GM12875 (cell line): ENCODE results near the gene MIB1.
"Not testable (repeated sequence)": the region's sequence is repeated elsewhere in the genome, so short reads cannot be mapped to it uniquely, and the experiment has no call there.

ENCODE experiments used
- H3K4me3 ChIP-seq: one replicate; pipeline ENCODE4 v1.5.1; 2011; ENCODE audit warnings: low read depth, low read length, control low read depth
- CTCF ChIP-seq: IDR thresholded peaks from 2 replicates; pipeline ENCODE4 v1.5.1; 2011; ENCODE audit warnings: low read depth, mild to moderate bottlenecking, control low read depth, inconsistent platforms, low read length, moderate library complexity, borderline replicate concordance; ENCODE audit not compliant: insufficient read depth

The MIB1 gene

GRCh38 chr18:21704603-21705364, 35.8 kb upstream of the MIB1 start, which contains the start of gene ABHD3:
Gene ABHD3, minus strand, starts transcription at chr18:21704774. Its CDS starts 109 bp downstream, at chr18:21704665.
- TF ChIP-seq CTCF, result peak; percentile 48; the same call in 1 of the 2 replicates
- H3K4me3 ChIP-seq, result peak within 1 kb of the TSS; percentile 72

GRCh38 chr18:21706386-21706865, 34.2 kb upstream of the MIB1 start:
- TF ChIP-seq CTCF, result no peak
- no peak overlapping the region for H3K4me3 ChIP-seq

DNA sequence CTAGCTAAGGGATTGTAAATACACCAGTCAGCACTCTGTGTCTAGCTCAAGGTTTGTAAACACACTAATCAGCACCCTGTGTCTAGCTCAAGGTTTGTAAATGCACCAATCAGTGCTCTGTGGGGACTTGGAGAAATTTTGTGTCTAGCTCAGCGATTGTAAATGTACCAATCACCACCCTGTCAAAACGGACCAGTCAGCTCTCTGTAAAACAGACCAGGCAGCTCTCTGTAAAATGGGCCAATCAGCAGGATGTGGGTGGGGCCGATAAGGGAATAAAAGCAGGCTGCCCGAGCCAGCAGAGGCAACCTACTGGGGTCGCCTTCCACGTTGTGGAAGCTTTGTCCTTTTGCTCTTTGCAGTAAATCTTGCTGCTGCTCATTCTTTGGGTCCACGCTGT, 33.5 kb upstream of the MIB1 start:
- not testable (repeated sequence) for H3K4me3 ChIP-seq

GRCh38 chr18:21714474-21714873, 26.1 kb upstream of the MIB1 start:
- no peak overlapping the region for H3K4me3 ChIP-seq
- TF ChIP-seq CTCF, result no peak

DNA sequence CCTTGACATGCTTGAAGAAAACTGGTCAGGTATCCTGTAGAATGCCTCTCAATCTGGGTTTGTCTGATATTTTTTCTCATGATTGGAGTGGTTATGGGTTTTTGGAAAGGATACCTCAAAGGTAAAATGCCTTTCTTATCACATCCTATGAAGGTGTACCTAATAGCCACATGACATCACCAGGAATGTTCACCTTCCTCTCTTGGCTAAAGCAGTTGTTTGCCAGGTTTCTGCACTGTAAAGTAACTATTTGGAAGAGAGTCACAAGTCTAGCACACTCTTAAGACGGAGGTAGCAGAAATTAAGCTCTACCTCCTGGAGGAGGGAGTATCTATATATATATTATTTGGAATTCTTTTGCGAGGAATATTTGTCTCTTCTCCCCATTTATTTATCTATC, 17.9 kb upstream of the MIB1 start:
- TF ChIP-seq CTCF, result no peak
- no peak overlapping the region for H3K4me3 ChIP-seq

DNA sequence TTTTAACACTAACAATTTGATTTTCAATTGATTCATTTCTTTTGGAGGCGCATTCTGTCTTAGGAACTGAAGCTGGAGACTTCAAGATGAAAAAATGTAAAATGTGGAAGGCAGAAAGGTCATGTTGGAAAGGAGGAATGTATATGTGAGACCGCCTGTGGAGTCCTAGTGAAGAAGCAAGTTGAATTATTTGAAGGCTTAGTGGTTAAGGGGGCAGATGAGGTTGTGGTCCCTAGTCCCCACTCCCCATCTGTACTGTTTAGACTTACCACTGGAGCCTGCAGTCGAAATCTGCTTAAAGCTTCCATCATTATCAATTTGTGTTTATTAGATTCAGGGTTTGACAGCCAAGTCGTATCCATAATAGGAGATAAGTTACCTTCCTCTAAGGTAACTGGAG, 15.4 kb upstream of the MIB1 start:
- TF ChIP-seq CTCF, result no peak
- no peak overlapping the region for H3K4me3 ChIP-seq

DNA sequence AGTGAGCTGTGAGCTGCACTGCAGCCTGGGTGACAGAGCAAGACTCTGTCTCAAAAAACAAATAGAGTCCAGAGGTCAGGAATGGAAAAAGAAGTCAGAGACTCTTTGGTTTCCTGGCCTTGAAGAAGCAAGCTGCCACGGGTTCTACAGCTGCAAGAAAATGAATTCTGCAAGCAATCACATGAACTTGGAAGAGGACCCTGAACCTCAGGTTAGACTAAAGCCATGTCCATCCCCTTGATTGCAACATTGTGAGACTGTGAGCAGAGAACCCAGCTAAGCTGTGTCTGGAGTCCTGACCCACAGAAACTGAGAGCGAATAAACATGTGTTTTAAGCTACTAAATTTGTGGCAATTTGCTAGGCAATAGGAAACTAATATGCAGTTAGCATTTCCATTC, 12.9 kb upstream of the MIB1 start:
- H3K4me3 ChIP-seq, result no peak overlapping the region
- no peak for TF ChIP-seq CTCF
